Keratinocyte (primary cell): ENCODE data around the gene MLLT1. TPM values are rescaled to one million over a fixed set of nuclear protein-coding genes. Genes with fewer than 3 reads are reported as not detected.

Source experiments
- DNase-seq: peaks from one replicate; pipeline ENCODE4 v3.0.0-alpha.2; 2011; ENCODE audit warnings: low read depth, missing footprints, low spot score
- FAIRE-seq: peaks from 2 replicates; lab custom pipeline; 2011; peaks lifted over from hg19 to GRCh38; lab: Jason Lieb, UNC
- H2AFZ ChIP-seq: 2 replicates; pipeline ENCODE4 v1.6.0; 2012; ENCODE audit warnings: low read length, control low read depth, inconsistent platforms; ENCODE audit not compliant: control insufficient read depth
- H3K27ac ChIP-seq: 2 replicates; pipeline ENCODE4 v1.5.1; 2011; ENCODE audit warnings: low read length; ENCODE audit not compliant: control insufficient read depth, insufficient read depth
- H3K27me3 ChIP-seq: 3 replicates; pipeline ENCODE4 v1.6.0; 2011; ENCODE audit warnings: low read length; ENCODE audit not compliant: control insufficient read depth, insufficient read depth; ENCODE audit errors: extremely low read depth
- H3K36me3 ChIP-seq, 2 experiments: 2 replicates in 1 of 2; 3 replicates in 1 of 2; pipeline ENCODE4 v1.5.1; 2011; ENCODE audit warnings: low read length in 2 of 2, mild to moderate bottlenecking in 1 of 2; ENCODE audit not compliant: control insufficient read depth in 2 of 2, insufficient read depth in 2 of 2; ENCODE audit errors: extremely low read depth in 1 of 2
- H3K4me1 ChIP-seq: 3 replicates; pipeline ENCODE4 v1.5.1; 2011; ENCODE audit warnings: low read length; ENCODE audit not compliant: control insufficient read depth, insufficient read depth; ENCODE audit errors: extremely low read depth
- H3K4me2 ChIP-seq: 3 replicates; pipeline ENCODE4 v1.6.0; 2011; ENCODE audit warnings: low read depth, low read length; ENCODE audit not compliant: control insufficient read depth, insufficient read depth; ENCODE audit errors: extremely low read depth
- H3K4me3 ChIP-seq, 3 experiments: fragments of 200-600 bp in 1 of 3; sonication (generic) in 1 of 3; 2 replicates in 2 of 3; 3 replicates in 1 of 3; pipeline ENCODE4 v1.5.1; 2011 to 2016; ENCODE audit warnings: low read length in 3 of 3, mild to moderate bottlenecking in 3 of 3, control low read depth in 2 of 3, inconsistent platforms in 1 of 3, low read depth in 1 of 3, mixed read lengths in 1 of 3, mixed run types in 1 of 3, moderate library complexity in 1 of 3; ENCODE audit not compliant: control insufficient read depth in 2 of 3, insufficient read depth in 2 of 3; ENCODE audit errors: extremely low read depth in 1 of 3
- H3K79me2 ChIP-seq: 2 replicates; pipeline ENCODE4 v1.6.0; 2012; ENCODE audit warnings: low read length; ENCODE audit not compliant: control insufficient read depth, insufficient read depth
- H3K9ac ChIP-seq: 3 replicates; pipeline ENCODE4 v1.6.0; 2011; ENCODE audit warnings: low read length; ENCODE audit not compliant: control insufficient read depth, insufficient read depth; ENCODE audit errors: extremely low read depth
- H3K9me1 ChIP-seq: 3 replicates; pipeline ENCODE4 v1.6.0; 2011; ENCODE audit warnings: low read length; ENCODE audit not compliant: control insufficient read depth, insufficient read depth; ENCODE audit errors: extremely low read depth
- H3K9me3 ChIP-seq: 2 replicates; pipeline ENCODE4 v1.5.1; 2012; ENCODE audit warnings: low read depth, low read length; ENCODE audit not compliant: control insufficient read depth
- H4K20me1 ChIP-seq: 3 replicates; pipeline ENCODE4 v1.6.0; 2011; ENCODE audit warnings: low read length; ENCODE audit not compliant: control insufficient read depth, insufficient read depth; ENCODE audit errors: extremely low read depth
- CTCF ChIP-seq, 3 experiments: IDR thresholded peaks in 1 of 3; conservative IDR thresholded peaks in 1 of 3; optimal IDR thresholded peaks in 1 of 3; 2 replicates in 2 of 3; 3 replicates in 1 of 3; pipeline versions ENCODE3 to v1.5.1; 2011; ENCODE audit warnings: low read length in 3 of 3, mild to moderate bottlenecking in 3 of 3, moderate library complexity in 2 of 3, control low read depth in 1 of 3, inconsistent platforms in 1 of 3; ENCODE audit not compliant: insufficient read depth in 2 of 3; ENCODE audit errors: extremely low read depth in 1 of 3
- EZH2 ChIP-seq: IDR thresholded peaks from one replicate; pipeline ENCODE4 v1.6.1; 2012; ENCODE audit warnings: inconsistent platforms, mild to moderate bottlenecking, low read length, moderate library complexity
- dilution Hi-C: fragments of 300-500 bp; cut with MboI; formaldehyde crosslinking; loops from one replicate; pipeline ENCODE4 v1.7.0; 2020; ENCODE audit warnings: low sequenced_read_pairs; ENCODE audit not compliant: extremely low pct_ligation_motif_present
- polyA plus RNA-seq, 5 experiments: library from polyadenylated mRNA; depleted of rRNA in 3 of 5; stranded (reverse) in 3 of 5; stranded (forward) in 1 of 5; unstranded in 1 of 5; fragments of >200 nt; gene quantifications; 1 replicate in 1 of 5; 2 replicates in 3 of 5; 3 replicates in 1 of 5; pipeline versions ENCODE4 v1.2.1 to v1.2.3, GENCODE V29; 2011 to 2012; ENCODE audit warnings: missing spikeins in 2 of 5, low read depth in 1 of 5, low replicate concordance in 1 of 5

The MLLT1 gene
- polyA plus RNA-seq, 1 donor (not counting 4 experiments of a cell fraction or from before 2014, with no cell fraction given) = 8.3 TPM

- TF ChIP-seq CTCF (optimal IDR thresholded peaks at IDR 0.05 in 1 of 3, IDR thresholded peaks at IDR 0.05 in 1 of 3, conservative IDR thresholded peaks at IDR 0.05 in 1 of 3; ENCODE audit: extremely low read depth in 1 of 3, insufficient read depth in 2 of 3, low read length in 3 of 3) = no peak
- no peak for TF ChIP-seq EZH2
- Histone ChIP-seq H3K4me3 (no peak overlapping the region), H2AFZ (no peak overlapping the region), H3K4me1 (peaks cover 9% of the 10 kb centered on the region), H3K36me3 (peaks cover 1 to 3% of the 10 kb centered on the region in 2 experiments), H3K9ac (no peak overlapping the region), H3K9me1 (no peaks in the 10 kb centered on the region), H3K4me2 (no peak overlapping the region), H3K79me2 (peaks cover 13% of the 10 kb centered on the region), H4K20me1 (no peaks in the 10 kb centered on the region), H3K9me3 (no peaks in the 10 kb centered on the region), H3K27ac (no peak overlapping the region), H3K27me3 (no peaks in the 10 kb centered on the region)
- dilution Hi-C loops = no loop called here
- DNase-seq (no peak), FAIRE-seq (no peak)
Observed at GRCh38 chr19:6196361-6196760, 83.4 kb downstream of the MLLT1 start.

GRCh38 chr19:6188811-6189210 is 91.0 kb downstream of the MLLT1 start:
- H3K4me1 ChIP-seq = no peaks in the 10 kb centered on the region
- TF ChIP-seq EZH2 (no peak), CTCF (optimal IDR thresholded peaks at IDR 0.05 in 1 of 3, IDR thresholded peaks at IDR 0.05 in 1 of 3, conservative IDR thresholded peaks at IDR 0.05 in 1 of 3; ENCODE audit: extremely low read depth in 1 of 3, insufficient read depth in 2 of 3, low read length in 3 of 3) (no peak)
- no peaks in the 10 kb centered on the region for H4K20me1 ChIP-seq
- no peak for DNase-seq
- H3K79me2 ChIP-seq = no peaks in the 10 kb centered on the region
- no peak overlapping the region for H3K9ac ChIP-seq
- no peaks in the 10 kb centered on the region for H3K27me3 ChIP-seq
- no peaks in the 10 kb centered on the region for H3K9me1 ChIP-seq
- no peak overlapping the region for H3K27ac ChIP-seq
- dilution Hi-C loops = no loop called here
- peaks cover 0 to 3% of the 10 kb centered on the region in 2 experiments for H3K36me3 ChIP-seq
- no peak overlapping the region for H3K4me3 ChIP-seq
- H3K4me2 ChIP-seq = no peak overlapping the region
- no peak overlapping the region for H2AFZ ChIP-seq
- FAIRE-seq = no peak
- H3K9me3 ChIP-seq = no peaks in the 10 kb centered on the region
